ENCODE measurements around the gene CUX1.

Gene CUX1

DNA sequence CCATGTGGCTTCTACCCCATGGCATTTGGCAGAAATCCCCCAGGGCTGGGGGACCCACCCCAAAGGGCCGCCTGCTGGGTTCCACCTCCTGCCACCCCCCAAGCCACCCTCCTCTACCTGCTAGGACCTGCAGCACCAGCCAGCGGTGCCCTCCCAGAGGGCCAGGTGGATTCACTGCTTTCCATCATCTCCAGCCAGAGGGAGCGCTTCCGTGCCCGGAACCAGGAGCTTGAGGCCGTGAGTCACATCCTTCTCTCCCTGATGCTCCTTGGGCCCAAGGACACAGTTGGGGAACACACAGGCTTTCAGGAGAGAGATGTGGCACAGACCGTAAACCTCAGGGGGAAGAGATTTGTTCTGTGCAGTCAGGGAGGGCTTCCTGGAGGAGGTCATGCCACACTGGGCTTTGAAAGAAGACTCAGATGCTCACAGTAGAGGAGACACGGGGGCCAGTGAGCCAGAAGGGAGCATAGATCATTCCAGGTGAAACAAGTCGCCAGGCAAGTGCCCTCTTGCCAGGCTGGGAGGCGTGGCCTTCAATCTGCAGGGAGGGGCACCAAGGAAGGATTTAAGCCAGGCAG, 457.8 kb downstream of the CUX1 start:
- in situ Hi-C loops (cut with MboI; ENCODE audit: low sequenced_read_pairs): no loop called here

DNA sequence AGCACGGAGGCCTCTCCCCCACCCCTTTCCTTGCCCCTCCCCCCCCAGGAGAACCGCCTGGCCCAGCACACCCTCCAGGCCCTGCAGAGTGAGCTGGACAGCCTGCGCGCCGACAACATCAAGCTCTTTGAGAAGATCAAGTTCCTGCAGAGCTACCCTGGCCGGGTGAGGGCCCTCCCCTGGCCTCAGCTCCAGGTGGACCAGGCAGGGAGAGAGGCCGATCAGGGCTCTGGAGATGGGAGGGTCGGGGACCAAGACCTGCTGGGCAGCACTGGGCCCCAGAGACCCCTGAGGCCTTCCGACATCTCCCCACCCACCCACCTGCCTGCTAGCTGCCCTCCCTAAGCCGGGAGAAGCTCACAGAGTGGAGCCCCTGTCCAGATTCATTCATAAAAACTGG, 460.5 kb downstream of the CUX1 start:
- in situ Hi-C loops (cut with MboI; ENCODE audit: low sequenced_read_pairs): no loop called here

DNA sequence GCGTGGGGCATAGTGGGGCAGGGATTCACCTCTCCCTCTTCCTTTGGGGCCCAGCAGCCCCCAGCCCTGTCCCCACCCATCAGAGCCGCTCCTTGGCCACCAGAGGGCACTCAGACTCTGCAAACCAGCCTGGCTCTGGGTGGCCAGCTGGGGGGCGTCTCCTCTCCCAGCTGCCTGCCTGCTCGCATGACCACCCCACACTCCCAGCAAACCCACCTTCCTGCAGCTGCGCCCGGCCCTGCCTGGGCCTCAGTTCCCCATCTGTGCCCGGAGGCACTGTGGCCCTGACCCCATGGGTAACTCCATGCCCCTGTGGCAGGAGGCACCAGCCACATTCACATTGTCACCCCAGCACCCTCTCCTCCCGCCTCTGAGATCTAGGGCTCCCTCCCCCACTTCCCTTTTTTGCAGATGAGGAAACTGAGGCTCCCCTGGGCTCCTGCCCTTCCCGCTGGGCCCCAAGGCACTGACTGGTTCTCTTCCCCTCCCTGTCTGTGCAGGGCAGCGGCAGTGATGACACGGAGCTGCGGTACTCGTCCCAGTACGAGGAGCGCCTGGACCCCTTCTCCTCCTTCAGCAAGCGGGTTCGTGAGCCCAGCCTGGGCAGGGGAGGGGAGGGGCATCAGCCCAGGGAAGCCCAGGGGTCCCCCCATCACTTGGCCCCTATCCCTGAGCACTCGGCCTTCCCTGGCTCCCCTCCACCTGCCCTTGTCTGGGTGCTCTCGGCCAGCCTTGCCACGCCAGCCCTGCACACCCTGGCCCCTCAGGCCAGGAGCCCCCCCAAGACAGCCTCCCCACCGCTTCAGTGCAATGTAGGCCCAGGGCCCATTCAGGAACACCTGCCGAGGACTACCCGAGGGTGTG, 462.3 kb downstream of the CUX1 start:
- in situ Hi-C loops (cut with MboI; ENCODE audit: low sequenced_read_pairs): no loop called here

DNA sequence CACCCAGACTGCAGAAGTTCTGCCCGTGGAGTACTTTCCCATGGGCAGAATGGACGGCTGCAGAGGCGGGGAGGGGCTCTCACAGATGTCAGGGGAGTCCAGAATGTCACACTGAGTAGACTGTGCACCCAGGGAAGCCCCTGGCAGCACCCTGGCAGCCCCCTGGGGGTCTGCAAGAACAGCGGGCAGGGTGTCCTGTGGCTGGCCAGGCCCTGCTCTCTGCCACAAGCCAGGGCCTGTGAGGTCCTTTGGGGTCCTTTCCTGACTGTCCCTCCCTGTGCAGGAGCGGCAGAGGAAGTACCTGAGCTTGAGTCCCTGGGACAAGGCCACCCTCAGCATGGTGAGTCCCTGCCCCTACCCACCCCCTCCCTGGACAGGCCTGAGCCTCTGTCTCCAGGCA, 463.1 kb downstream of the CUX1 start:
- in situ Hi-C loops (cut with MboI; ENCODE audit: low sequenced_read_pairs): no loop called here

DNA sequence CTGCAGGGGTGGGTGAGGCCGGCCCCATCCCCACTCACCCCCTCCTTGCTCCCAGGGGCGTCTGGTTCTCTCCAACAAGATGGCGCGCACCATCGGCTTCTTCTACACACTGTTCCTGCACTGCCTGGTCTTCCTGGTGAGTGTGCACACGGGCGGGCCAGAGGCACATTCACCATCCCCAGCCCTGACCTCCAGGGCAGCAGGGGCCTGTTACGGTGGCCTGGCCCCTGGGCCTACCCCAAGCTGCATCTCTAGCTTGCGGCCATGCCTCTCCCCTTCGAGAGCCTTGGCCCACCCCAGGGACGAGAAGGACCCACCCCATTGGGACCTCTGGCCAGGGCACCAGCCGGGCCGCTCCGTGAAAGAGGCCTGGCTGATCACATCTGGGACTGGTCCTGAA, 464.4 kb downstream of the CUX1 start:
- in situ Hi-C loops (cut with MboI; ENCODE audit: low sequenced_read_pairs): no loop called here

DNA sequence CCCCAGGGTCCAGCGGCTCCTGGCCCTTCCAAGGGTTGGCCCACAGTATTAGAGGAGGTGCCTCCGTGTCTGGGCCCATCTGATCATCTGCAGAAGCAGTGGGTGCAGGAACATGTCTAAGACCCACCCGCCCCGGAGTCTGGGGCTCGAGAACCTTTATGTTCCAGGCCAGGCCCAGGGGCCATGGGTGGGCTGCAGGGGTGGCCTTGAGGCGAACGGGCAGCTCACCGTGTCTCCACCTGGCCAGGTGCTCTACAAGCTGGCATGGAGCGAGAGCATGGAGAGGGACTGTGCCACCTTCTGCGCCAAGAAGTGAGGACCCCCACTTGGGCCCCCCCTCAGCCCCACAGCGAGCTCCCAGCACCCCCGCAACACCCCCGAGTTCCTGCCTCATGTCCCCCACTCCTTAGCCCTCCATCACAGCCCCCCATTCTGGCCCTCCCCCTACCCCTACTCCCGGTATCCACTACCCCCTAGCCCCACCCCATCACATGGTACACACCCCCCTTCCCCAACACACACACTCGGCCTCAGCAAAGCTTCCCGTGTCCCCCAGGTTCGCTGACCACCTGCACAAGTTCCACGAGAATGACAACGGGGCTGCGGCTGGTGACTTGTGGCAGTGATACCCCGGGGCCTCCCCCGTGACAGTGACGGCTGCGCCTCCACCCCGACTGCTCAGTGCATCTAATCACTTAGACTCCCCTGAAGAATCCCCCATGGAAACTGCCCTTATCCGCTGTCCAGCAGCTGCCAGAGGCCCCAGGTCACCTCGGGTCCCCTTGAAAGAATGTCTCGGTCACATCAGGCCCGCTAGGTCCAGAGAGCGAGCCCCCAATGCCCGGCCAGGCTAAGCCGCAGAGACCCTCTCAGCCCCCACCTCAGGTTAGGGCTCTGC, 465.3 kb downstream of the CUX1 start:
- in situ Hi-C loops (cut with MboI; ENCODE audit: low sequenced_read_pairs): no loop called here

DNA sequence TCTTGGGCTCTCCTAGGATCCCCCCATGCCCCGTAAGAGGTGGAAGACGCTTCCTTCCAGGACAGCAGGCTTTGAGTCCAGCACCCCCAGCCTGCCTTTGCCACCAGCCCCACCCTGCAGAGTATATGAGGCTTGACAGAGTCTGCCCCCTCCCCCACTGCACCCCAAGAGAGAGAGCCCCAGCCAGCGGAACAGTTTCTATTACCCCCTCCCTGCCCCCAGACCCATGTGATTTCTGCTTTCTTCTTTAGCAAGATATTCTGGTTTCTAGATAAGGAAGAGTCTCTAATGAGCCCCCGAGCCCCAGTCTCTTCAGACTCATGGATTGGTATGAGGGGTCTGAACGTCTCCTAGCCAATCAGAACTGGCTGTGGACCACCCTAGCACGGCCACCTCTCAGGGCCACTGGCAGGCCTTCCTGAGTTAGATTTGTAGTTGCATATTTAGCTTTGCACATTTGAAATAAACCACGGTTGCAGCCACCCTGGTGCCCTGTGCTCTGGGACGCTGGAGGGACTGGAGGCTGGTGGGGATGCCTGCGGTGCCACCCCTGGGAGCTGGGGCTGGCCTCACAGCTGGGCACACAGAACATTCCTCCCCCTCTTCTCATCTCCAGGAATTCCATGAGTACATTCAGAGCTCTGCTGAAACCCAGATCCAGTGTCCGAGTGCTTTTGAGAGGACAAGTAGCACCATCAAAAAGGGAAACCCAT, 466.2 kb downstream of the CUX1 start:
- in situ Hi-C loops (cut with MboI; ENCODE audit: low sequenced_read_pairs): no loop called here

DNA sequence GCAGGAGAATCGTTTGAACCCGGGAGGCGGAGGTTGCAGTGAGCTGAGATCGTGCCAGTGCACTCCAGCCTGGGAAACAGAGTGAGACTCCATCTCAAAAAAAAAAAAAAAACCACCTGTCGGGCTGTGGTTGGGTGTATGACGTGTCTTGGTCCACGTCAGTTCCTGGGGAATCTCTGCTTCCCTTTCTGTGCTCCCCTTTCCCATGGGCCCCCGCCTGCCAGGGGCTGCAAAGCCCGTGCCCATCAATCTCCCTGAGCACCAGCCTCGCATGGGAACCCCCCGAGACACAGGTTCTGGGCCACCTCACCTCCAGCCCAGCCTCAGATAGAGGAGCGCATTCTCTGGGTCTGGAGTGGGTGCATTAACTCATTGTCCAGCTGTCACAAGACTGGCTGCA, 467.0 kb downstream of the CUX1 start:
- in situ Hi-C loops (cut with MboI; ENCODE audit: low sequenced_read_pairs): no loop called here

DNA sequence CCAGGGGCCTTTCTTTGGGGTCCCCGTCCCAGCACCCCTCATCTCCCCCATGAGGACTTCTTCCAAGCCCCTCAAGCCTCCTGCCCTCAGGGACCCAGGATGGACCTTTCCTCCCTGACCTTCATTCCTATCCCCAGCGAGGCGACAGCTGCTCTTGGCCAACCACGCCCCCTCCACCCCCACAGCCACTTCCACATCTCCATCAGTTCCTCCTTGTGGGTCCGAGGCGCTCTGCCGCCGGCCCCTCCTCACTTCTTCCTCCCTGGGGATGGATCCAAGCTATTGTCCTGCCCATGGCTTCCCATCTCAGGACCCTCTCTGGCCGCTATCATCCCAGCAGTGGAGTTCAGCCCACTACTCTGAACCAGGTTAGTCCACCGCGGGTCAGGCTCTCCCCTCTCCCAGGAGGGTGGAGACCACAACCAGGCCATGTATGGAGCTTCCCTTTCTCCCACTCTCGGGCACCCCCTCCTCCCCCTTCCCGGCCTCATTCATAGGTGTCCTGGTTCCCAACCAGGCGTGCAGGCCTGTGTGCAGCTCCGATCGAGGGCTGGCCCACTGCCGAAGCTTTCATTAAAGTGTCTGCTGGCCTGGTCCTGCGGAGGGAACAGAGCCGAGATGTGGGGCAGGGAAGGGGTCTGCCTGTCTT, 467.6 kb downstream of the CUX1 start:
- in situ Hi-C loops (cut with MboI; ENCODE audit: low sequenced_read_pairs): no loop called here

DNA sequence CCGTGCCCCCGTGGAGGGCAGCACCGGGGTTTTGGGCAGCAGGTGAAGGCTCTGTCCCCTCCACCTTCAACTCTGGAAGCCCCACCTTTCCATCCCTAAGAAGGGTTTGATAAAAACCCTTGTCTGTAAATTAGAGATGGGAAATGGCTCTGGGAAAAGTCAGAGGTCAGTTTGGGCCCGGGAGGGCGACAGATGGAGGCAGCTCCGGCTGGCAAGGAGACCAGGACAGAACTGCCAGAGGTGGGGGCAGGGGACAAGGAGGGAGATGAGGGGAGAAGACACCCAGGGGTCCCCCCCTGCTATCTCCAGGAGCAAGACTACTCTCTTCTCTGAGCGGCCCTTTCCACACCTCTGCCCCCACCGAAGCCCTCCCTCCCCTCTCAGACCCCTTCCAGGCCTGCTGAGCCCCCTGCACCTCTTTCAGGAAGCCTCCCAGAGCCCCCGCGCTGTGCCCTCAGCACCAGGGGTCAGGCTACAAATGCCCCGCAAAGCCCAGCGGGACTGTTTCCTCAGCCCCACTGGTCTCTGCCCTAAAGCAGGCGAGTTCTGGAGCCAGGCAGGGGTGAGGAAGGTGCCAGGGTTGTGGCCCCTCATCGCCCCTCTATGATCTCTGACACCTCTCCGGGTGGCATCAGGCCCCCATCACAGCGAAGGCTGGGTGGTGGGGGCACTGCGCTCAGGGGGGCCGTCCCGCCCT, 468.3 kb downstream of the CUX1 start:
- in situ Hi-C loops (cut with MboI; ENCODE audit: low sequenced_read_pairs): no loop called here

DNA sequence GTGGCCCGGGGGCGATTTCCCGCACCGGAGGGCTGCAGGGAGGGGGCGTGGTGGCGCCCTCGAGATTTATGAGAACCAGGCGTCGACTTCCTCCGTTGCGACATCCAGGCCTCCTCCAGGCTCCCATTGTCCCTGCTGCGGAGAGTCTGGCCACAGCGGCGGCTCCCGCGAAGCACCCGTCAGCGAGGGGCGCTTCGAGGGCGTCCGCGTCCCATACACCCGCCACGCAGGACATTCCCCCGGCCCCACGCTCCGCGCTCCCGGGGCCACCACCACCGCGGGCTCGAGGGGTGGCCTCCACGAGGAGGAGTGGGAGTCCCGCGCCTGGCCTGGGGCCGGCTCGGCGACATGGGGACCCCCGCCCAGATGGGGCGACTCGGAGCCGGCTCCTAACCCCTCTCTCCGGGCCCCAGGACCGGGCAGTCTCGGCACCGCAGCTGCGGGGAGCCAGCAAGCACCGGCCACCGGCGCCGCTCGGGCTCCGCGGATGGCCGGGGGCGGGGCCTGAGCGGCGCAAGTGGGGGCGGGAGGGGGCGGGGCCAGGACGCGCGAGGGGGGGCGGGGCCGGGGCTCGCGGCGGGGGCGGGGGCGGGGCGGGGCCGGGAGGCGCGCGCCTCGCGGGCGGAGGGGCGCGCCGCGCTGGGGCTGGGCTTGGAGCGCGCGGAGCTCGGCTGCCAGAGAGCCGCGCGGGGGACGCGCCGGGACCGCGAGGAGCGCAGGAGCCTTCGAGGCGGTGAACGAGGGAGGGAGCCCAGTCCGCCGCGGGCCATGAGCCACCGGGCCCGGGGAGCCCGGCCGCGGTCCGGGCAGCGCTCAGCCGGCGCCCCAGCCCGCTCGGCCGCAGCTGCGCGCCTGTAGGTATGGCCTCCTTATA, 469.0 kb downstream of the CUX1 start, which contains the start of gene SH2B2:
Gene SH2B2 (plus strand): TSS at position 632 of the 874 bp plus-strand sequence. CDS start 13,683 bp downstream, outside the sequence.
- in situ Hi-C loops (cut with MboI; ENCODE audit: low sequenced_read_pairs): no loop called here

DNA sequence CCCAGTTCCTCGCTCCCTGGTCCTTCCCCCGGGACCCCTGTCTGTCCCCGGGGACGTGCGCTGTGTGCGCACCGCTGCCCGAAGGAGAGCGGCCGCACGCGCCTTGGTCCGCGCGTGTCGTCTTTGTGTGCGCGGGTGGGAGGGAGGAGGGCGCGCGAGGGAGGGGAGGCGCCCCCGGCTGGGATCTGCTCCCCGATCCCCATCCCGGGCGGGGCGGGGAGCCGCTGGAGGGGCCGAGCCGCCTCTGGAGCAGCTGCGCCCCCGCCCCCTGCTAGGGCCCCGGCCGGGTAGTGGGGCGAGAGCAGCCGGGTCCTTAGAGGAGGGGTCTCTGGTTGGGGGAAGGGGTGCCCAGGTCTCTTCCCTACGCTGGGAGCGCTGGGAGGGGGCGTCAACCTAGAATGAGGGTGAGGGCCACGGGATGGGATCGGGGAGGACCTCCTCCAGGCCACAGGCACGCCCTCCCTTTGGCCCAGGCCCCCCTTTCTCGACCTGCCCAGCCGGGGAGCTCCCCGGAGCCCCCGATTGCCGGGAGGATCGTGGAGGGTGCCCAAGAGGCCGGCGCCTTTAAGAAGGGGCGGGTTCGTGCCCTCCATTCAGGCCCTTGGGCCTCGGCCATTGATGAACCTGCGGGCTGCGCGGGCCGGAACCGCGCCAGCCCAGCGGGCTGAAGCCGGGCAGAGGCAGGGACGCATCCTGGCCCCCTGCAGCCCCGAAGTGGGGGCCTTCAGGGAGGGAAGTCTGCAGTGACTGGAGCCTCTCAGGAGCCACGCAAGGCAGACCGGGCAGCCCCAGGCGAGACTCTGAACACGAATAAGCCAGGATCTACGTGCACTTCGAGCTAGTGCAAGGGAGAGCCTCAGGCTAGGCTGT, 469.9 kb downstream of the CUX1 start:
- in situ Hi-C loops (cut with MboI; ENCODE audit: low sequenced_read_pairs): no loop called here

DNA sequence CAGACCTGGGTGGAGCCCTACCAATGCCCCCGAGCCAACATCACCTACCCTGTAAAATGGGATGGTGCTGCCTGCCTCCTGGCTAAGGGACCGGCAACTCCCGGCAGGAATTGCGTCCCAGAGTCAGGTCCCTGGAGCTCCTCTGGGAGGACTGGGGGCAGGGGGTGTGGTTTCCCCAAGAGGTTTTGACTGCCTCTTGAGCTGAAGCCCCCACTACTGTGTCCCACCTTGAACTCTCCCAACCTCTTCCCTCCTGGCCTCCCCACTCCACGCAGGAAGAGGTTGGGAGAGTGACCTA, 470.5 kb downstream of the CUX1 start:
- in situ Hi-C loops (cut with MboI; ENCODE audit: low sequenced_read_pairs): no loop called here

DNA sequence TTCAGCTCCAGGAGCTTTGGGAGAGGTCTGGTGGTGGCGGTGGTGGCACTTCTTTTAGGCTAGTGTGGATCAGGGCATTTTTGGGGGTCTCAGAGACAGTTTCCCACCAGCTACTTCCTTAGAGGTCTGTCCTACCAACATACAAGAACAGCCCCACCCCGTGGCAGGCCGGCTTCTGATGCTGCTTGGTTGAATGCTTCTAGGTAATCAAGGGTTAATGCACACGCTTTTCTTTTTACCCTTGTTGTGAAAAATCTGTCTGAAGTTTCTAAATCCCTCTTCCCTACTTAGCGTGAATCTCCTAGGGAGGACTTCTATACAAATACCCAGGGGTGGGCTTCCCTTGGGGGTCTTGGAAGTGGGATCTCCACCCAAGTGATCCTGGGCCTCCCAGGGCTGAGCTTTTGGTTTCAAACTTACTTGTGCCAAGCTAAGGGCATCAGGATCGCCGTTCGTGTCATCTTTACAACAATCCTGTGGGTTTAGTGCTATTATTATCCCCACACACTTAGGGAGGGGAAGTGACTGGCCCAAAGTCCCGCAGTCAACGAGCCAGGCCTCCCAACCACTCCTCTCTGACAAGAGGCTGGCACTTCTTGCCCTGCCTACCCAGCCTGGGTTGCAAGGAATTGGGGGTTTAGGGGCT, 471.0 kb downstream of the CUX1 start:
- in situ Hi-C loops (cut with MboI; ENCODE audit: low sequenced_read_pairs): no loop called here

DNA sequence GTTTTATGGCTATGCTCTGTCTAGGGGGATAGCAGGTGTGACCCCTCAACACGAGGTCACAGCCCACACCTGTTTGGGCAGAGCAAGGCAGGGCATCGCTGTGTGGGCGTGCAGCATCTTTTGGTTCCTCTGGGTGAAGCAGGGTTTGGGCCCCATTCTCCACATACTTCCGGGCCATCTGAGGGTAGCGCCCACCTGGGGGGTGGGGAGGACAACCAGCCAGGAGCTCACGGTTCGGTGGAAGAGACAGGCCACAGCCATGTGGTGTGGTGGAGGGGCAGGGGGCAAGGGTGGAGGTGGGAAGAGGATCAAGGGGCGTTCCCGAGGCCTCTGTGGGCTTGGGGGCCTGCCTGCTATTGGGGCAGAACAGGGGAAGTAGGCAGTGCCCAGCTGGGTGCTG, 471.6 kb downstream of the CUX1 start:
- in situ Hi-C loops (cut with MboI; ENCODE audit: low sequenced_read_pairs): no loop called here

DNA sequence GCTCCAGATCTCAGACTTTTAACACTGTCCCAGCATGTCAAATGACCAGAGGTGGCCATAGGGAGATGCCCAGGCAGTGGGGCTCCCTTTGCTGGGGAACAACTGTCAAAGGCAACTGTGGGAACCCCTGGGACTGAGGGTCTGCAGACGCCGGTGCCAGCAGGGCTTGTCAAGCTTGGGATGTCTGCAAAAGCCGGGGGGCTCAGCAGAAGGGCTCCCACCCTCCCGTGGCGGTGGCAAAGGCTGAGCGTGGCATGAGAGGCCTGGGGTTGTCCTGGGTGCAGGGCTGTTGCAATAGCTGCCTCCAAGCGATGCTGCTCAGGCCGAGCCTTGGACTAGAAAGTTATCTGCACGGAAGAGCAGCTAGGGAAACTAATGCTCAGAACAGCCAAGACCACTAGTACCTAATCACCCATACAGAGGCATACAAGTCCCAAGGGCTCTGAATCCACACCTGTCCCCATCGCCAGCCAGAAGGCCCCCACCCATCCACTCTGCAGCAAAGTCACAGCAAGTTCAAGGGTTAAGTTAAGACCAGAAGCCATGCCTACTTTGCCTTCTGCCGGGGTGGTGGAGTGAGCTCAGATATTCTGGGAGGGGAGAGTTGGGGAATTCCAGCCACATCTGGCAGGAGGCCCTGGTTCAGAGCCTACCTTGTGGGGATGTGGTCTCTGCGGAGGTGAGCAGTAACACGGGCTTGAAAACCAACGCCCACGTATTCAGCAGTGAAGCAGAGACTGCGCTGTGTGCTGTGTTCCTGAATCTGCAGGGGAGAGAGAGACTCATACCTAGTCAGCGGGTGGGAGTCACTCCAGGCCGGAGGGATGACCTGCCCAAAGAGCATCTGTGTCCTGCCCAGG, 473.9 kb downstream of the CUX1 start:
- in situ Hi-C loops (cut with MboI; ENCODE audit: low sequenced_read_pairs): no loop called here

DNA sequence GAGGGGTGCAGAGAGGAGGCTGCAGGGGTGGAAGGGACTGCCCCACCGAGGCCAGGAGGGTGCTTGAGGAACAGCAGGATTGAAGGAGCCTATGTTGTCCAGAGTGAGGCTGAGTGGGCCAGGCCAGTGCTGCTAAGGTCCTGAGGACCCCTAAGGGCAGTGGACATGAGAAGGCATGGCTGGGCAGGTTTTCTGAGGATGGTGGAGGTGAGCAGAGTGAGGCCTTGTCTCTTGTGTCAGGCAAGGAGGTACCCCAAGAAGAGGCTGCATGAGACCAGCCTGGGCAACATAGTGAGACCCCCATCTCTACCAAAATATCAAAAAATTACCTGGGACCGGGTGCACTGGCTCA, 474.5 kb downstream of the CUX1 start:
- in situ Hi-C loops (cut with MboI; ENCODE audit: low sequenced_read_pairs): no loop called here

All from hTERT RPE-1 (cell line).